HG03066 (cell line): ENCODE results near the gene MBTPS2.

Source experiments
- ATAC-seq: cut with Tn5 transposase; IDR thresholded peaks from one replicate; pipeline ENCODE4 v1.9.1; 2021; ENCODE audit warnings: low read depth; ENCODE audit not compliant: unreplicated experiment

The MBTPS2 gene

GRCh38 chrX:21932292-21933002 lies 93.0 kb downstream of the MBTPS2 start:
- no peak for ATAC-seq

- no peak for ATAC-seq
These were observed 93.7 kb downstream of the MBTPS2 start for GRCh38 chrX:21933077-21933476.

- ATAC-seq = no peak
These were observed 95.0 kb downstream of the MBTPS2 start for GRCh38 chrX:21934414-21934813.
